ENCODE results near the gene ILF2.
"Not testable (repeated sequence)": the region's sequence is repeated elsewhere in the genome, so short reads cannot be mapped to it uniquely, and the experiment has no call there.

The ILF2 gene

DNA sequence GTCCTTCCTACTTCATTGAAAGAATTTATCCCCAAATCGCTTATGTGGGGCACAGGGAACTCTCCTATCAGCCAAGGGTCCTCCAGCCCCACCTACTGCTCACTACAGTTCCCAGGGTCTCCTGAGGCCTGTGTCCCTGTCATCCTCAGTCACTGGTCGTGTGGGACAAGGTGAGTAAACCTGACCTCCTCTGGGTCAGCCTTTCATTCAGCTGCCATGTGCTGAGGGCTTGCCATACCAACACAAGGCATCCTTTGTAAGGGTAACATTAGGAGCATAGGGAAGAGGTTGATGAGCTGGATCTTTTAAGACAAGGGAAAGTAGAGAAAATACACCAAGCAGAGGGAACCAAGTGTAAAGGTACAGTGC, 23.5 kb downstream of the ILF2 start:
- no peak for DNase-seq

DNA sequence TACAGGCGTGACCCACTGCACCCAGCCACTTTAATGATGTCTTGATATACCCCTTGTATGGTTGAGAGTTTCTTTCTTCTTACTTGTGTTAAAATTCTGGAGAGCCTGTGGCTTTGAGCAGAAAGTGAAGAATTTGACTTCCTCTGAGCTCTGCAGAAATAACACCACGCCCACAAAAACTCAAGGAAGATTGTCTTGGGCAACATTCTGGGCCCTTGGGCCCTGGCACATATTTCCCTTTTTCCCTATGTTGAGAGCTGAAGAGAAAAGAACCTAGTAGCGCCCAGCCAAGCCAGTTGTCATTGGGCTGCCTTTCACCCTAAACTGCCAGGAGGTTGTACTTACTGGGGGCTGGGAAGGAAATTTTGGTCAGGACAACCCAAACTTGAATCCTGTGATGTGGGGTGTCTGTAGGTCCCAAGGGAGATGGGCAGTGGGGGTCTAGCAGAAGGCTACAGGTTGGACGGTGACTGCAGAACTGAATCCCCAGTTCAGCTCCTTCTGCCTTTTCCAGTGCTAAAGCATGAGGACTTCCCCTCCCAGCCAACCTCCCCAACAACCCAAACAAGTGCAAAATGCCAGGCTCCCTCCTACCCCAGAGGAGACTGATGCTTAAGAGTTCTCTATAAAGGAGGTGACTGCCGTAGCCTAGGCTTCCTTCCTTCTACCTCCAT, 24.0 kb downstream of the ILF2 start:
- no peak for DNase-seq

DNA sequence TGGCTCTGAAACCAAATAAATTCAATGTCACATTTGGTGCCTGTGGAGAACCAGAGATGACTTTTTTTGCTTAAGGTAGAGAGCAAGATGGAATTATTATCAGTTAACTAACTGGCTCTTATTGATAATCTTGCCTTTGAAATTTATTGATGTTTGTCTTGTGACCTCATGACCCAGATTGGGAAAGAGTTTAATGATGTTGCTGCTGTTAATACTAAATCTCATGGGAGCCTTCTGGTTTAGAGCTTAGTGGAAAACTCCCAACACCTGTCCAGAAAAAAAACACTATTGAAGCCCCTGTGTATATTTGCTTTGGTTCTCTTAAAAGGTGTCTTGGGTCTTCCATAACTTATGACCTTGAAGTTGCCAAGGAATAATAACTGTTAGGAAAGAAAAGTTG, 27.0 kb downstream of the ILF2 start:
- no peak for DNase-seq

DNA sequence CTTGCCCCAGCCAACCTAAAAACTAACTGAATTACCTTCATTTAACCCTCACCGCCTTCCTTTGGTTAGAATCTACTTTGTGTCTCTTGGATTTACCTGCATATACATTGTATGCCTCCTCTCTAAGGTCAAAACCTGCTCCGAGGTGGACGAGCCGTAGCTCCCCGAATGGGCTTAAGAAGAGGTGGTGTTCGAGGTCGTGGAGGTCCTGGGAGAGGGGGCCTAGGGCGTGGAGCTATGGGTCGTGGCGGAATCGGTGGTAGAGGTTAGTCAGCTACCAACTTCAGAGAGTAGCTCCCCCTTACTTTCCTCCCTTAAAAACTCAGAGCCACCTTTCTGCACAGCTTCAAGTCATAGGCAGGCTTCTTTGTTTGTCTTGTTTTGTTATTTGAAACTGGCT, 27.7 kb downstream of the ILF2 start:
- no peak for DNase-seq

DNA sequence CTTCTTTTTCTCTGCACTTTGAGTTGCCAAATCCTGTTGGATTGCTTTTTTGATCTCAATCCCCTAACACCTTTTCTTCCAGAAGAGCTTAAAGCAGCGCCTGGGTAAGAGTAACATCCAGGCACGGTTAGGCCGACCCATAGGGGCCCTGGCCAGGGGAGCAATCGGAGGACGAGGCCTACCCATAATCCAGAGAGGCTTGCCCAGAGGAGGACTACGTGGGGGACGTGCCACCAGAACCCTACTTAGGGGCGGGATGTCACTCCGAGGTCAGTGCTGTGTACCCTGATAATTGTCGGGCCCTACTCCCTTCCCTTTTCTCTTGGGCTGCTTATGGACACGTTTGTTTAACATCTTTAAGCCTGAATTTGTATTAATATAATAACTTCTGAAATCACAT, 28.6 kb downstream of the ILF2 start:
- no peak for DNase-seq

DNA sequence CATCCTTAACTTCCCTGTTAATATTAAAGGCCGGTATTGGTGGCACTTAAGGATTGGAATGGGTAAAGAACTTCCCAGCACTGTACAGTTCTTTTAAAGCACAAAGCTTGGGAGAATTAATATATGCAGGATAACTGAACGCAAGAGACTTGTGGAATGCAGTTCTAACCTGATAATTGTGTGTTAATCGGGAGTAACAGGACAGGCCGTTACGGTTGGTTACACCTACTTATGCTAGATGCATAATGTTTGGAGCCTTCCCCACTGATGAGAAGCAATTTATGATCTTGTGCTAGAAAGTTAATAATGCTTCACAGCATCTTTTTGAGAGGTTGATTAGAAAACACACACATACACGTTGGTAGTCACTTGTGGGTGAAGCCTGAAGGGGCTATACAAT, 29.9 kb downstream of the ILF2 start:
- no peak for DNase-seq

DNA sequence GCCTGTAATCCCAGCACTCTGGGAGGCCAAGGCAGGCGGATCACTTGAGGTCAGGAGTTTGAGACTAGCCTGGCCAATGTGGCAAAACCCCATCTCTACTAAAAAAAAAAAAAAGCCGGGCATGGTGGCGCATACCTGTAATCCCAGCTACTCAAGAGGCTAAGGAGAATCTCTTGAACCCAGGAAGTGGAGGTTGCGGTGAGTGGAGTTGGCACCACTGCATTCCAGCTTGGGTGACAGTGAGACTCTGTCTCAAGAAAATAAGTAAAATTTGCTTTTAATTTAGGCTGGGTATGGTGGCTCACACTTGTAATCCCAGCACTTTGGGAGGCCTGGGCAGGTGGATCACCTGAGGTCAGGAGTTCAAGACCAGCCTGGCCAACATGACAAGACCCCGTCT, 30.6 kb downstream of the ILF2 start:
- not testable (repeated sequence) for DNase-seq

DNA sequence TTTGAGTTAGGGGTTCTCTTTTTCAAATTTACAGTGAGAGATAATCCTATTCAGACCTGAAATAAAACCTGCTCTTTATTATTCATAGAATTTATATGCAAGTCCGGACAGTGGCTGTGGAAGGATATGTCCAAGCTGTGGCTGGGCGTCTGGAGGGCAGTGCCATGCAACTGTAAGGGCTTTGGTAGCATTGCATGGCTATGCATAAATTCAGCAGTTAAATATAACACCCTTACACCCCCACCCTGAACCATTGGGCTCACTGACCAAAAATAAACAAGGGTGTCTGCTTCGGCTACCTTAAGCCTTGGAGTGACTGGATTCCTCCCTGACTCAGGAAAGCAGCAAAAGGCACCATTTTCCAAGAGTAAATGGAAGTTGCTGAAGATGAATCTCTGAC, 31.5 kb downstream of the ILF2 start:
- no peak for DNase-seq

DNA sequence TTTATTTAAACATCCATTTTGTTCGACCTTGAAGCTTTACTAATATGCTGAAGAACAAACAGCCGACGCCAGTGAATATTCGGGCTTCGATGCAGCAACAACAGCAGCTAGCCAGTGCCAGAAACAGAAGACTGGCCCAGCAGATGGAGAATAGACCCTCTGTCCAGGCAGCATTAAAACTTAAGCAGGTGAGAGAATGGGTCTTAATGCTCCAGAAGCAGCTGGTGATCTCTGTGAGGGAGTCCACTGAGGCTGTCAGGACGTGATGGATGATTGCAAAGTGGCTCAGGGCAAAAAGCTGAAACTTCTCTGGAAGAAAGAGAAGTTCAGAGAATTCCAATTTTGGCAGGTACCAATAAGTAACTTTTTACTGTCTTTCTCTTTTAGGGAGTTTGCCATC, 32.5 kb downstream of the ILF2 start:
- no peak for DNase-seq

DNA sequence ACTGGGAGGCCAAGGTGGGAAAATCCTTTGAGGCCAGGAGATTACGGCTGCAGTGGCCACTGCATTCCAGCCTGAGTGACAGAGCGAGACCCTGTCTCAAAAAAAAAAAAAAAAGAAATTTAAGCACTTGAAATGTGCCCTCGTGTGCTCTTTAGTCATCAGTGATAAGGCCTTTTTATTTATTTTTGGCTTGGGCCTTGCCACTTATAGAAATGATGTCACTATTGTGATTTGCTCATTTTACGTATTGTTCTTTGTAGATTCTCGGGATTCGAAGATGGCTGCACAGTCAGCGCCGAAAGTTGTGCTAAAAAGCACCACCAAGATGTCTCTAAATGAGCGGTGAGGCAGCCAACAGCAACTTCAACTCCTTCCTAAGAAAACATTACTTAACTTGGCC, 34.5 kb downstream of the ILF2 start:
- no peak for DNase-seq

DNA sequence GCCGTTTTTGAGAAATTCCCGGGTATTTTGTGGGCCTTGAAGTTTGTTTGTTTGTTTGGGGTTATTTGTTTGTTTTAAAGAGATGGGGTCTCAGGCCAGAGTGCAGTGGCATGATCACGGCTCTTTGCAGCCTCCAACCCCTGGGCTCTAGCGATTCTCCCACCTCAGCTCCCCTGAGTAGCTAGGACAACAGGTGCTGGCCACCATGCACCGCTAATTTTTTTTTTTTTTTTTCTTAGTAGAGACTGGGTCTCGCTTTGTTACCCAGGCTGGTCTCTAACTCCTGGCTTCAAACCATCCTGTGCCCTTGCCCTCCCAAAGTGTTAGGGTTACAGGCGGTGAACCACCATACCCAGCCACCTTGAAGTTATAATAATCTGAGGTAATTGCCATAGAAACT, 34.9 kb downstream of the ILF2 start:
- DNase-seq = no peak

DNA sequence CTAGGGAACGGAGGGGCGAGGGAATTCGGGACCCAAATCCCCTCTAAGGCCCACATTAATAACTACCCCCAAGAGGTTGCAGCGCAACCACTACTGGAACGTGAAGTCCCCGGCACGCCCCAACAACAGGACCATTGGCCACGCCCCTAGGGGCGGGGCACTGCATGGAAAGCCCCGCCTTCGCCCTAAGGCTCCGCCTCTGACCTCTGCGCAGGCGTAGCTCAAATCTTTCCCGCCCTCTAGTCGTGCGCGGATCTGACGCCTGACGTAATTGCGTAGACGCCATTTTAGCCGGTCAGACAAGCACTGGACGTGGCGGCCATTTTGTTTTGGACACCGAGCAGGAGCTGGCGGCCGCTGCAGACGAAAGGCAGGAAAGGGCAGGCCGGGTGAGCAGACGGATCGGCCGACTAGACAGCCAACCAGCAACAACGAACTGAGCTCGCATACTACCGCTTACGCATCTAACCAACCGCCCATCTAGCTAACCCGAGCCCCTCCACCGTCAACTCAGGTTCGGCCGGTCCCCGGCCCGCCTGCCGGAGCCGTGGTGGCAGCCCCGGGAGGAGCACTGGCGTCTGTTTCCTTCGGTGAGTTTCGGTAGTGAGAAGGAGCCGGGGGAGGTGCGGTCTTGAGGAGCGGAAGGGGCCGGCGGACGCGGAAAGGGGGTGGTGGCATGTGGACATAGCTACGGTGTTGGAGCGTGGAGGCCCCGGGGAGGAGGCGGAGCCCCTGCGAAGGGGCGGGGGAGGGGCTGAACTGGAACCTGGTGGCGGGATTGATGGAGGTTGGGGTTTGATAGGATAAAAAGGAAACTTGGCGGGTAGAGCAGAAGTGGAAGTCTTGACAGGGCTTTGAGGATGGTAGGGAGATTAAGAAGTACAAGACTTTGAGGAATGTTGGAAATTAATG, 36.8 kb downstream of the ILF2 start, which contains the start of gene CHTOP:
Gene CHTOP, plus strand, starts transcription at position 313 of the 912 bp plus-strand sequence. CDS start 2,523 bp downstream, outside the sequence.
- peak; percentile 98 for DNase-seq

DNA sequence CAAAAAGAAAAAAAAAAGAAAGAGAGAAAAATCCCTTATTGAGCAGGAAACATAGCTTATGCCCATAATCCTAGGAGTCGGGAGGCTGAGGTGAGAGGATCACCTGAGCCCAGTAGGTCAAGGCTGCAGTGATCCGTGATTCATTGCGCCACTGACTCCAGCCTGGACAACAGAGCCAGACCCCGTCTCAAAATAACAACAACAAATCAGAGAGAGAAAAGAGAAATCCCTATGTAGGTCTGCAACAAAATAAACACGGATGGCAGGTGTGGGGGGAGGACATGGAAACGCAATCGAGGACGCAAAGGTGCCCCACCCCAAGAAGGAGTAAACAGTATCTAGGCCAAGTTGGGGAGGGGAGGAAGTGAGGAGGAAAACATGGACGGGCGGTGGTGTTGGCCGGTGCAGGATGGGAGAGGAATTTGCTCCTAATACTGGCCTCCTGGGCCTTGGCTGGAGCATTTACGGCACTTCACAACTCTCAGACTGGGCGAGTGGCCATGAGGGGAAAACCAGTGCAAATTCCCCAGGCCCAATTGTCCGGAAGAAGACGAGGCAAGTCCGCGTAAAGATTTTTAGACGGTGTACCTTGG, 37.5 kb downstream of the ILF2 start:
- DNase-seq = peak; percentile 54

DNA sequence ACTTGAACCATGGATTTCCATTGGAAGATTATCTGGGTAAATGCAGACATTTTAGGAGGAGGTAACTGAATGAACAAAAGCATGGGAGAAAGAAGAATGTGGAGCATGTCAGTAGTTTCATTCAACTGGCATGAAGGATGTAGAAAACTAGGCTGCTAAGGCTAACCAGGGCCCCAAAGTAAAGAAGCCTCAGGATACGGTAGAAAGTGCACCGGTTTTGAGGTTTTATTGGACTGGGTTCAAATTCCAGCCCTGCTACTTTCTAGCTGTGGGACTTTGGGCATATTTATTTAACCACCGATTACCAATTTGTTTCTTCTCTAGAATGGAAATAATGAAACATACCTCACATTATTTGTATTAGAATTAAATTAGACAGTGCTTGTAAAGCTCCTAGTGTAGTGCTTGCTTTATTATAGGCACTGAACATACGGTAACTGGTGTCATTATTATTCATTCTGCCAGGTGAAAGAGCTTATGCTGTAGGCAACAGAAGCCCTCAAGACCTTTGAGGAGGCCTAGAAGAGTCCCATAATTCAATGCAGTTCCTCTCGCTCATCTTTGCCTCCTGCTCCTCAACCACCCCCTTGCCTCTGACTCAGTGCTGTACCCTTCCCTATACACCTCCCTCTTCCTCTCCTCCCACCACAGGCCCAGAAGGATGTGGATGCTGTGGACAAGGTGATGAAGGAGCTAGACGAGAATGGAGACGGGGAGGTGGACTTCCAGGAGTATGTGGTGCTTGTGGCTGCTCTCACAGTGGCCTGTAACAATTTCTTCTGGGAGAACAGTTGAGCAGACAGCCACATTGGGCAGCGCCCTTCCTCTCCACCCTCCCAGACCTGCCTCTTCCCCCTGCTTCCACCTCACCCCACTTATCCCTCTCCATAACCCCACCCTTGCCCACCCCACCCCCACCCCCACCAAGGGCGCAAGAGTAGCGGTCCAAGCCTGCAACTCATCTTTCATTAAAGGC, 39.5 kb downstream of the ILF2 start:
- no peak for DNase-seq

DNA sequence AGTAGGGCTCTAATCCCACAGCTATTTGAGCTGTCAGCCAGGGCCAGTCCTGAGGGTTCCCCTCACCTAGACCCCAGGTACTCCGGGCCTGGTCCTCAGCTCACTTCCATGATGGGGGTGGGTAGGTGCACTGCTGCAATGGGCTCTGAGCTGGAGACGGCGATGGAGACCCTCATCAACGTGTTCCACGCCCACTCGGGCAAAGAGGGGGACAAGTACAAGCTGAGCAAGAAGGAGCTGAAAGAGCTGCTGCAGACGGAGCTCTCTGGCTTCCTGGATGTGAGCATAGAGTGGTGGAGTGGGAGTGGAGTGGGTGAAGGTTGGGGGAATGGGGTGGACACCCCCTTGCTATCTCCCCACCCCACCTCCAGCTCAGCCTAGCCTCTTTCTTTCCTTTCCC, 40.4 kb downstream of the ILF2 start:
- DNase-seq = no peak

DNA sequence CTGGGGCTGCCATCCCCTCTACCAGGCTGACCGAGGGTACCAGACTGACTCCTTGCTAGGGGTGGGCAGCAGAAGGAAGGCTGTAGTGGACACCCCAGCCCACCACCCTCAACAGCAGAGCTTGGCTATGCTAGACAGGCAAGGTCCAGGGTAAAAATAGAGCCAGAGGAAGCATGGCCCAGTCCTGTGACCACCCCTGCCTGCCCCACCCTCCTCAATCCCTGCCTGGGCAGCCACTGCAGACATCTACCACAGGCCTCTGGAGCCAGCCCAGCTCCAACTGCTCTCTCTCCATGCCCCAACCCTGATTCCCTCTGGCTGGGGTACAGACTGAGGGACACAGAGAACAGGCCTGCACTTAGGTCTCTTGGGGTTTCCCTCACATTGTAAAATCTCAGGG, 40.8 kb downstream of the ILF2 start:
- DNase-seq = no peak

DNA sequence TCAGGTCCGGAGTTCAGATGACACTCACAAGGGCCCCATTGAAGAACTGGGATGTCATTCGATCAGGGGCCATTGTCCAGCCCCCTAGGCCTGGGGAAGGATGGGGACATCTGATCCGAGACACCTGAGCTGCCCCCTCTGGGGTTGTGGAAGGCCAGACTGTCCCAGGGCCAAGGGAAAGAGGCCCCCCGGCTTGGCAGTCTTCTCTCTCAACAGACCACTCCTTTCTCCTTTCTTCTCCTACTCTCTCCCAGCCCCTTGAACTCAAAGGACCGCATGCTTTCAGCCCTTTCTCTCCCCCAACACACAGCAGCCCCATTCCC, 41.5 kb downstream of the ILF2 start:
- no peak for DNase-seq

DNA sequence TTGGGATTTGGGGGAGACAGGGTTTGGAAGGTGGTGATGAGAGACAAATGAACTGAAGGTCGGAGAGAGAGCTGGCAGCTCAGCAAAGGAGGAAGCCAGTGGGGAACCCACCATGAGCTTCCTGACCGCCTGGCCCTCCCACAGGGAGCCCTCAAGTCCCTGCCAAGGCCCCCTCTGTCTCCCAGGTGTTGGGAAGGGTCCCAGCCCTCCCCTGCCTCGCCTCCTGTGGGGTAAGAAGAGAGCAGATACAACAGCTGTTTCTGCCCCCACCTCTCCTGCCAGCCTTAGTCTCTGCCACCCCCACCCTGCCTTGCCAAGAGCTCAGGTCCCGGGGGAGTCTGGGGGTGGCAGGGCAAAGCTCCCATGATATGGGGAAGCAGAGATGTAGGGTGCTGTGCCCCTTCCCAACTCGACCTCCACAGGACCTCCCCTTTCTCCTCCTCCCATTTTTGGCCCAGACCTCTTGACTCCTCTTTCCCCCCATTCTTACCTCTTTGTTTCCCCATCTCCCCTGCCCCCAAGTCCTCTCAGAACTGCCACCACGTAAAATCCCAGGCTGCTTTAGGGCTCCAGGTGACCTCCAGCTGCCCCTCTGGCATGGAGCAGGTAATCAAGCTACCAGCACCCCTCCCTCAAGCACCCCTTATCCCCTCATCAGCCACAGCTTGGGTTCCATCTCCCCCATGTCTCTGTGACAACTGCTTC, 42.0 kb downstream of the ILF2 start:
- DNase-seq = no peak

DNA sequence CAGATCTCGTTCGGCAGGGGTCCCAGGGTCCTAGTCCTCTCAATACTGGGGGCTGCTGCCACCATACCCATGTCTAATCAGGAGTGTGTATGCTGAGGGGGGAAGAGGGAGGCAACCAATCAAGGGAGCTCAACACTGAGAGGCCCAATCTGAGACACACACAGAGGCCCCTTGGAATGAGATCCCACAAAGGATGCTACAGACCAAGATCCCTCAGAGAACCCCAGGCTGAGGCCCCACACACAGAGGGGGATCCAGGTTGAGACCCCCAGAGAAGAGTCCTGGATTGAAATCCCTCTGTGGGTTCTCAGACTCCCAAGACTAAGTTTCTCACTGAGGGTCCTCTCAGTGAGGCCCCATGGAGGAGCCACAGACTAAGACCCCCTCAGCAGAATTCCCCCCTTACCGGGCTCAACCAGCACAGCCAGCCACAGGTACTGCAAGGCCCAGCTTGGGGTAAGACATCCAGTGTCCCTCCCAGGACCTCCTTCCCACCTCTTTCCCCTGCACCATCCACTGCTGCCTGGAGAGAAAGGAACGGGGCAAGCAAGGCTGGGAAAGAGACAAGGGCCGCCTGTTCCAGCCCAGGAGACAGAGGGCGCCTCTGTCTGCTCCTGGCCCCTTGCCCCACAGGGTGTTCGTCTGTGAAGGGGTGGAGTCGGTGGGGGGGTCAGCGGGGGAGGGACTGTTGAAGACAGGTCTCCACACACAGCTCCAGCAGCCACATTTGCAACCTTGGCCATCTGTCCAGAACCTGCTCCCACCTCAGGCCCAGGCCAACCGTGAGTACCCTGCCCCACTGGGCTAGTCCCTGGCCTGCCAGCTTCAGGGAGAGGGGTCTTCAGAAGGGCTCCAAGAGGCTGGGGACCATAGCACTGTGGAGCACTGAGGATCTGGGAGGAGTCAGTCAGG, 42.8 kb downstream of the ILF2 start, which contains the start of gene S100A1:
Gene S100A1, plus strand, starts transcription at position 720 of the 912 bp plus-strand sequence. CDS start 2,088 bp downstream, outside the sequence.
- no peak for DNase-seq

DNA sequence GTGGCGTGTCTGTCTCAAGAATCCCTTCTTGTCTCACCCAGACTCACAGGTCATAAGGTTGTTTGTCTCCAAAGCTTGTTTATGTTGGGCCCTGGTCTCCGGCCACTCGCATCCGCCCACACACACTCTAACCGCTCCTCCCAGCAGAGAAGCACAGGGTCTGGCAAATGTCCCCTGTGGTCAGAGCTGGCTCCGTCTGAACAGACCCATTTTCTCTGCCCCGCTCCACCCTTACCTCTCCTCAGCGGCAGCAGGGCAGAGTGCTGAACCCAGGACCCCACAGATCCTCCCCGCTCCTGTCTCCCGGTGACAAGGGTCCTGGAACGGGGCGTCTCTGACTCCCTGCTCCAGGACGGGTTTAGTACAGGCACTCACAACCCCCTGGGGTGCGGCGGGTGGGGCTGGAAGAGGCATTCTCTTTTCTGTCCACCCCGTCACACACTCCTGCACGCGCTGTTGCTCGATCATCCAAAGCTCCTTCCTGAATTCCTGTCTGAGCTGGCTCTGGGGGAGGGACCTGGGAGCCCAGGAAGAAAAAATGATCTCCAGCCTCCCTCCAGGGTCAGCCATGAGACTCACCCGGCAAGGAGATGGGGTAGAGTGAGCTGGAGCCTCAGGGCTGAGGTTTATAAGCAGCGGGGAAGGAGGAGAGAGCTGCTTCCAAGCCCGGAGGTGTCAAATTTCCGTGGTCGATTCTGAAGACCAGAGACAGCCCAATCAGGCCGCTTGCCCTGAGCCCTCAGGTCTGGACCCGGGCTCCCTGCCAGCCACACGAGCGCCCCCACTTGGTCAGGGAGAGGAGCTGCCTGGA, 43.7 kb downstream of the ILF2 start, which contains the start of gene S100A13:
Gene S100A13, minus strand, starts transcription at position 602 of the 811 bp plus-strand sequence. CDS start 1,033 bp downstream, outside the sequence.
- DNase-seq = peak; percentile 79
